OCI-LY7 (cell line): ENCODE results near the gene SEC22C.

Experiments
- EZH2phosphoT487 ChIP-seq: fragments of 200-600 bp; sonication (generic); IDR thresholded peaks from 2 replicates; pipeline ENCODE4 v1.6.1; 2018; ENCODE audit warnings: low read depth, borderline replicate concordance, mild to moderate bottlenecking, mixed run types, antibody characterized with exemption, low read length, moderate library complexity, mixed read lengths
- TF ChIP-seq, protein P1 (sequence below): fragments of 200-600 bp; sonication (generic); conservative IDR thresholded peaks from 2 replicates; pipeline ENCODE4 v1.5.1; 2014; ENCODE audit warnings: mild to moderate bottlenecking, antibody characterized with exemption, low read length, moderate library complexity, mixed read lengths

DNA sequence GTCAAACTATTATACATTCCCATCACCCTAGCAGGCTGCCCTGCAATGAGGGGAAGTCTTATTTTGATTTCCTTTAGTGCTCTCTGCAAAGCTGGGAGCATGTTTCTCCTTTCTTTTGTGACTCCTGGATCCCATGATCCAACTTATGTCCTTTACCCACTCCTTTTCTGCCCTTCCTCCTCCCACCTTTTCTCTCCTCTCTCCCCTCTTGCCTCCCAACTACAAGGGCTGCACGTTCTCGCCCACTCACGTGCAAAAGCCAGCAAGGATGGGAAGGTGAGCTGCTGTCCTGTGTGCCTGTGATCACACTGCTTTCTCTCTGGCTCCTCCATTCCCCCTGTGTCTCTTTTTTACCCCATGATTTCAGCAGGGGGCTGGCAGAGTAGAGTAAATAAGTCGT is 73.2 kb downstream of the SEC22C start:
- TF ChIP-seq, protein P1, sequence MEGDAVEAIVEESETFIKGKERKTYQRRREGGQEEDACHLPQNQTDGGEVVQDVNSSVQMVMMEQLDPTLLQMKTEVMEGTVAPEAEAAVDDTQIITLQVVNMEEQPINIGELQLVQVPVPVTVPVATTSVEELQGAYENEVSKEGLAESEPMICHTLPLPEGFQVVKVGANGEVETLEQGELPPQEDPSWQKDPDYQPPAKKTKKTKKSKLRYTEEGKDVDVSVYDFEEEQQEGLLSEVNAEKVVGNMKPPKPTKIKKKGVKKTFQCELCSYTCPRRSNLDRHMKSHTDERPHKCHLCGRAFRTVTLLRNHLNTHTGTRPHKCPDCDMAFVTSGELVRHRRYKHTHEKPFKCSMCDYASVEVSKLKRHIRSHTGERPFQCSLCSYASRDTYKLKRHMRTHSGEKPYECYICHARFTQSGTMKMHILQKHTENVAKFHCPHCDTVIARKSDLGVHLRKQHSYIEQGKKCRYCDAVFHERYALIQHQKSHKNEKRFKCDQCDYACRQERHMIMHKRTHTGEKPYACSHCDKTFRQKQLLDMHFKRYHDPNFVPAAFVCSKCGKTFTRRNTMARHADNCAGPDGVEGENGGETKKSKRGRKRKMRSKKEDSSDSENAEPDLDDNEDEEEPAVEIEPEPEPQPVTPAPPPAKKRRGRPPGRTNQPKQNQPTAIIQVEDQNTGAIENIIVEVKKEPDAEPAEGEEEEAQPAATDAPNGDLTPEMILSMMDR, result no peak
- TF ChIP-seq EZH2phosphoT487, result no peak
